IMR-90 (cell line): ENCODE data around the gene SCAMP1.

Experiments
- CTCF ChIP-seq: conservative IDR thresholded peaks from 2 replicates; pipeline ENCODE4 v1.5.1; 2012; ENCODE audit warnings: mild to moderate bottlenecking, low read depth, low read length, improper control_type of control experiment
- POLR2A ChIP-seq: IDR thresholded peaks from 2 replicates; pipeline ENCODE4 v1.6.1; 2012; ENCODE audit warnings: mild to moderate bottlenecking, low read depth, low read length
- RAD21 ChIP-seq: IDR thresholded peaks from 2 replicates; pipeline ENCODE4 v1.6.1; 2012; ENCODE audit warnings: low read length, improper control_type of control experiment
- RFX5 ChIP-seq: IDR thresholded peaks from 2 replicates; pipeline ENCODE4 v1.8.0; 2012; ENCODE audit warnings: low read depth, mild to moderate bottlenecking, low read length, moderate library complexity
- USF2 ChIP-seq: fragments of 150-350 bp; IDR thresholded peaks from 2 replicates; pipeline ENCODE4 v1.6.1; 2017; ENCODE audit warnings: mild to moderate bottlenecking, antibody characterized with exemption, low read length, low read depth

- no peak for TF ChIP-seq POLR2A
- no peak for TF ChIP-seq USF2
- no peak for TF ChIP-seq CTCF
- no peak for TF ChIP-seq RFX5
- no peak for TF ChIP-seq RAD21
Observed at GRCh38 chr5:78497573-78498533, 137.4 kb downstream of the SCAMP1 start.
